Islet of Langerhans (tissue), 1 donor: ENCODE measurements around the gene SERPINA1.
"Not testable (repeated sequence)": the region's sequence is repeated elsewhere in the genome, so short reads cannot be mapped to it uniquely, and the experiment has no call there.

Source experiments
- FAIRE-seq: peaks from one replicate; lab custom pipeline; 2011; peaks lifted over from hg19 to GRCh38; lab: Jason Lieb, UNC

The SERPINA1 gene

DNA sequence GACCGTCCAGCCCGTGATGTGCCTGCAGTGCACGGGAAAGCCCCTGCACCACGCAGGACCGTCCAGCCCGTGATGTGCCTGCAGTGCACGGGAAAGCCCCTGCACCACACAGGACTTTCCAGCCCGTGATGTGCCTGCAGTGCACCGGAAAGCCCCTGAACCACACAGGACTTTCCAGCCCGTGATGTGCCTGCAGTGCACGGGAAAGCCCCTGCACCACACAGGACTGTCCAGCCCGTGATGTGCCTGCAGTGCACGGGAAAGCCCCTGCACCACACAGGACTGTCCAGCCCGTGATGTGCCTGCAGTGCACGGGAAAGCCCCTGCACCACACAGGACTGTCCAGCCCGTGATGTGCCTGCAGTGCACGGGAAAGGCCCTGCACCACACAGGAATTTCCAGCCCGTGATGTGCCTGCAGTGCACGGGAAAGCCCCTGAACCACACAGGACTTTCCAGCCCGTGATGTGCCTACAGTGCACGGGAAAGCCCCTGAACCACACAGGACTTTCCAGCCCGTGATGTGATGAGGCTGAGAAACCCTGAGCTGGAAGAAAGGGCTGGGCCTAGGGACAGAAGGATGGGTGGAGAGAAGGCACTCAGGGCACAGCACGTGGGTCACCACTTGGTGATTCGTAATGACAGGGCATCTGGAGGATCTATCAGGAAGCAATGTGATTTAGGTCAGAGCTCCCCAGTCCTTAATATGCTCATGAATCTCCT is 42.2 kb downstream of the SERPINA1 start:
- FAIRE-seq = not testable (repeated sequence)

DNA sequence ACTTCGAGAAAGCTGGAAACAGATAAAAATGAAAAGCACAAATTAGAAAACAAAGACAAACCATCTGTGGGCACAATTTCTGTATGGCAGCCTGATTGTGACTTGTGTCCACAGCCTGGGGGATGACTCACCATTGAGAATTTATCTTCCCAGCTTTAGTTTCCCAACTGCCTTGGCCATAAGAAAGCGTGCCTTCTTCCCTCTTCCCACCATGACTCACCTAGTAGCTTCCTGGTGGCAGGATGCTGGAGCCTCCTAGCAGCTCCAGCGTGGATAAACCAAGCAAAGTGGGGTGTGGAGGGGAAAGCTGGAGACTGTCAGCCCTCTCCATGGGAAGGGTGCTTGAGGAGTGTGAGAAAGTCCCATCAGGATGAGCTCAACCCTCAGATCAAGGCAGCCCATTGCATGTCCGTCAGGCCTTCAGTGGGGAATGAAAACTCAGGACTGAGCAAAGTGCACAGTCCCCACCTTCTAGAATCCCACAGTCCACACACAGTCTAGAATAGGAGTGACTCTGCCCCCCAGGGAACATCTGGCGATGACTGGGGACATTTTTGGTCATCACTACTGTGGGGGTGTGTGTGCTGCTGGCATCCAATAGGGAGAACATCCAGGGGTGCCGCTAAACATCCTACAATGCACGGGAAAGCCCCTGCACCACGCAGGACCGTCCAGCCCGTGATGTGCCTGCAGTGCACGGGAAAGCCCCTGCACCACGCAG is 42.9 kb downstream of the SERPINA1 start:
- FAIRE-seq = no peak

- no peak for FAIRE-seq
Measured at GRCh38 chr14:94344389-94344788, 44.0 kb downstream of the SERPINA1 start.

DNA sequence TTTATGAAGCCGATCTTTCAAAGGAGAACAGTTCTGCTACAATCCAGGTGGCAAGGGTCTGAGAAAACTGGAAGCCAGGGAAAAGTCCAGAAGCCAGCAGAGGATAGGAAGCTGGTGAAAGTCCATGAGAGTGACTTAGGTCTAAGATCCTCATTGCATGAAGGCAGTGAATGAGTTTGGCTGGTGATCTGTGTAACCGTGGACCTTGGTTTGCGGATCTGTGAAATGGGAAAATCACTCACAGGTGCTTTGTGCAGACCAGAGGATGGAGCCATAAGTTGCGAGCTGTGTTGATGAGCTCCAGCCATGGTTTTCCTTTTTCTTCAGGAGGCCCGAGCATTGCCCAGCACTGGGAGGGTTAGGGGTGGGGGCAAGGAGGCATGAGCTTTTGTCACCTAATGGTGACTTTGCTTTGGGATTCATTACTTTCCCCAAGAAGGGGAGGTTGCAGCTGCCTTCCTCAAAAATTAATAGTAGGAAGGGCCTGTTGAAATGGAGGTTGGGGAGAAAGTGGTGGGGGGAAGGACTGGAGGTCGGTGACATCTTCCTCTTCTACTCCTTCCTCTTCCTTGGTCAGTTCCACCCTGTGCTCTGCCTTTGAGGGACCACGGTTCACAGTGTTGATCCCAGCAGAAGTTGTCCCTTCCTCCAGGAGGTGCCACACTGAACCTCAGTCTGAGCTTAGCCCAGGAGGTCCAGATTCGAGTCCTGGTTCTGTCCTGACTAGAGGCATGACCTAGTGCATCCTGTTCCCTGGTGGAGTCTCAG is 45.0 kb downstream of the SERPINA1 start:
- FAIRE-seq = no peak

- peak; percentile 85 for FAIRE-seq
Measured at GRCh38 chr14:94342334-94342934, 46.0 kb downstream of the SERPINA1 start.

DNA sequence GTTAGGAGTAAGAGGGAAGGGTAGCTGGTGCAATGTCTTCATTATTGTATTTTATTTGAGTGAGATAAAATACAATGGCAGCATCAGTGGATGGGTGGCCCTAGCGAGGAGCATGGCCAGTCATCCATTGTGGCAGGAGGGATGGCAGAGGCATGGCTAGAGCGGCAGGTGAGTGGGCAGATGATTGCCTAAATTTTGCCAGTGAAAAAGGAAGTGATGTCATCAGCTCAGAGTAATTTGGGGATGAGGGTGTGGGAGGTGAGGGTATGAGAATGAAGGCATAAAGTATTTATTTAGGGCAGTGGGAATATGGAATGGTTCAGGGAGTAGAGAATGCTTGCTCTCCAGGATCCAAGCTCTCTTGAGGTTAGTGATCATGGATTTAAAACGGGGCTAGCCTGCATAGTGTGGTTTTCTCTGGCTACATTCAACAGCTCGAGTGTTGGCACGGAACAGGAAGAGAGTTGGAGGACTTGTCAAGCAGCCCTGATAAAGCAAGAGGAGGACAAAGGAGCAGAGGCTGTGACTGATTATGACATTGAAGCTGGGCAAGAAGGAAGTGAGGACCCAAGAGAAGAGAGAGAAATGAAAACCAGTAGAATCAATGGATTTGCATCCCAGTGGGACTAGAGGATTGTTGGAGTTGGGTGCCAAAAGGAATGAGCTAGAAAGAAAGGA is 46.6 kb downstream of the SERPINA1 start:
- no peak for FAIRE-seq

GRCh38 chr14:94340533-94340932 is 47.9 kb downstream of the SERPINA1 start:
- FAIRE-seq = no peak

DNA sequence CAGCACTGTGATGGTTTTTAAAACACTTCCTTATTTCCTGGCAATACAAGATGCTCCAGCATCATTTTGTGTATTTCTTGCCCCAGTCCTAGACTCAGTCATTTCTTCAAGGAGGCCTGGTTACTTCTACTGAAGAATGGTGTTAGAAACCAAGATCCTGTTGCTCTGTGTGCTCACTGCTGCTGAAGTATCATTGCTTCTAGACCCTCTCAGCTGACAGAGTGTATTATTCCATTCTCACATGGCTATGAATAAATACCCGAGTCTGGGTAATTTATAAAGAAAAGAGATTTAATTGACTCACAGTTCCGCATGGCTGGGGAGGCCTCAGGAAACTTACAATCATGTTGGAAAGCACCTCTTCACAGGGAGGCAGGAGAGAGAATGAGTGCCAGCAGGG is 50.4 kb downstream of the SERPINA1 start:
- FAIRE-seq = no peak

DNA sequence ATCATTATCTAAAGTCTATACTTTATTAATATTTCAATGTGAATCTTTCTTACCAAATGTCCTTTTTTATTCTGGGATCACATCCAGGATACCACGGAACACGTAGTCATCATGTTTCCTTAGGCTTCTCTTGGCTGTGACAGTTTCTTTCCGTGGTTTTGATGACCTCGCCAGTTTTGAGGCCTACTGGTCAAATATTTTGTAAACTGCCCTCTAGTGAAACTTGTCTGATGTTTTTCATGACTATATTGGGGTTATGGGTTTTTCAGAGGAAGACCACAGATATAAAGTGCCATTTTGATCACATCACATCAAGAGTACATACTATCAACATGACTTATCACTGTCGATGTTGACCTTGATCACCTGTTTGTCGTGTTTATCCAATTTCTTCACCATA is 51.1 kb downstream of the SERPINA1 start:
- no peak for FAIRE-seq

- peak; percentile 85 for FAIRE-seq
Measured at GRCh38 chr14:94334872-94335271, 53.5 kb downstream of the SERPINA1 start.

DNA sequence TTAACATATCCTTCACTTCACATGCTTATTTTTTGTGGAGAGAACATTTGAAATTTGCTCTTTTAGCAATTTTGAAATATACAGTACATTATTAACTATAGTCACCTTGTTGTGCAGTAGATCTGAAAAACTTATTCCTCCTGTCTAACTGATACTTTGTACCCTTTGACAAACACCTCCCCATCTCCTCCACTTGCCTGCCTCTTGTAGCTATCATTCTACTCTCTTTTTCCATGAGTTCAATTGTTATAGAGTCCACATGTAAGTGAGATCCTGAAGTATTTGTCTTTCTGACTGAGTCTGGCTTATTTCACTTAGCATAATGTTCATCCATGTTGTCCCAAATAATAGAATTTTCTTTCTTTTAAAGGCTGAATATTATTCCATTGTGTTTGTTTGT is 55.8 kb downstream of the SERPINA1 start:
- no peak for FAIRE-seq

DNA sequence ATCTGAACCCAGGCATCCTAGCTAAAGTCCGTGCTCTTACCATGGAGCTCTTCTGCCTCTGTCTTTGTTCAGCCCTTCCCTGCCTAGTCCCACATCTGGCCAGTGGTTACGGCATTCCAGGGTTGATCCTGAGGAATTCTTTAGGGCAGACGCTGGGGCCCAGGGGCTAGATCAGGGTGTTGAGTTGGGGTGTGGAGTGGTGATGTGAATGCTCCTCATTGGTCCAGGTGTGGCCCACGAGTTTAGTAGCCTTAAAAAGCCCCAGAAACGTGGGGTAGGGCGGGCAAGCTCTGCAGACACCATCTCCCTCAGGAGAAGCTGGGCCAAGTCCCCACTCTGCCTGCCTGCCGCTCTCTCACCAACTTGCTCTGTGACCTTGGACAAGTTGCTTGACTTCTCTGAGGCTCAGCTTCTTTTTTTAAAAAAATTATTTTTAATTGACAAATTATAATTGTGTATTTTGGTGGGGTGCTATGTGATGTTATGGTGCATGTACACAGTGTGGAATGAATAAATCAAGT is 56.3 kb downstream of the SERPINA1 start:
- FAIRE-seq = no peak

- FAIRE-seq = no peak
Measured at GRCh38 chr14:94331462-94331861, 56.9 kb downstream of the SERPINA1 start.

DNA sequence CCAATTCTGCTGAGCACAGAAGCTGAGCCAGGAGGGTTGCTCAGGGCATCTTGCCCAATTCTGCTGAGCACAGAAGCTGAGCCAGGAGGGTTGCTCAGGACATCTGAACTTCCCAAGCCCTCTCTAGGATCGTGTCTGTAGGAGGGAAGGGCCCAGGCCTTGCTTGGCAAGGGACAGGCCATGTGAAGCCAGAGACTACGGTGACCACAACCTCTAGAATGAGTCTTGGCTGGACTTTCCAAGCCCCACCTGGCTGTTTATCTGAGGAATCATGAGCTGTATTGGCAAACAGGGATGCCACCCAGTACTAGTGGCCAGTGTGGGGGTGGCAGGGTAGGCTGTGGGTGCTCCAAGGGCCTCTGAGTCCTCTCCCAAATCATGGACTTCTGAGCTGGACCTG is 57.5 kb downstream of the SERPINA1 start:
- FAIRE-seq = no peak

DNA sequence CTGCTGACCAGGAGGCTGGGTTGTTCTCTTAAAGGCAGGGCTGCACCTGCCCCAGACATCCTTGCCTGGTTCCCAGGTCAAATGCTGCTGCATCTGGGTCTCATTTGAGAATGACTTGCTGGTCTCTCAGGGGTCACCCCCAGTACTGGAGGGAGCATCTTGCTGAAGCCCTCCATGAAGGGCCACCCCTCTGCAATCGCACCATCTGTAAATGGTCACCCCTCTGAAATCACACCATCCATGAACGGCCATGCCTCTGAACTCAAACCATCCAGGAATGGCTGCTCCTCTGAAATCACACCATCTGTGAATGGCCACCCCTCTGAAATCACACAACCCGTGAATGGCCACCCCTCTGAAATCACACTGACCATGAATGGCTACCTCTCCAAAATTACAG is 58.0 kb downstream of the SERPINA1 start:
- FAIRE-seq = no peak

DNA sequence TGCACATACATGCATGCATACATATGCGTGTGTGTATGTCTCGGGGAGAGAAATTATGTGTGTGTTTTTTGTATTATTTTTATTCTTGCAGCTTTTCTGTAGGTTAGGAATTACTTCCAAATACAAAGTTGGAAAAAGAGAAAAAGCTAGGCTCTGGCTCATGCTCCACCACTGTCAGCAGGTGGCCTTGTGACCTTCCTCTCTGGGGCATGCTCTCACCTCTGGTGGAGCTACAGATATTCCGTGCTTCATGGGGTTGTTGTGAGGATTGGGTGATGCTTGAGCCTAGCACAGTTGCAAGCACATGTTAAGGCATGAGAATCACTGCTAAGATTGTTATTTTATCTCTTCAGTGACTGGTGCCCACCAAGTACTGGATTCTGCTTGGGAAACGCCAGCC is 58.5 kb downstream of the SERPINA1 start:
- FAIRE-seq = no peak

GRCh38 chr14:94328196-94328595 is 60.2 kb downstream of the SERPINA1 start:
- no peak for FAIRE-seq
